A549 (cell line): ENCODE data around the gene TDP1. TPM values are rescaled to one million over a fixed set of nuclear protein-coding genes. Genes with fewer than 3 reads are reported as not detected.

Source experiments
- ATAC-seq, 2 experiments: fragments of 200-7000 bp in 1 of 2; fragments of >200 bp in 1 of 2; cut with Nextera tagmentation in 1 of 2; cut with Tn5 transposase in 1 of 2; 3 replicates each; pipeline versions ENCODE4 v1.8.0 to v1.9.1; 2018 to 2020; ENCODE audit warnings: mild to moderate bottlenecking in 1 of 2, moderate library complexity in 1 of 2
- CTCF ChIA-PET: fragments of 300-600 bp; sonication (Branson Sonifier 250); formaldehyde crosslinking; extraction: SDS; loops from one replicate; lab custom pipeline; 2021; ENCODE audit warnings: antibody characterized with exemption, inconsistent platforms; lab: Yijun Ruan, JAX
- POLR2A ChIA-PET: fragments of 350-600 bp; formaldehyde crosslinking; extraction: SDS; loops from one replicate; lab custom pipeline; 2021; ENCODE audit warnings: antibody characterized with exemption, inconsistent platforms; lab: Yijun Ruan, JAX
- DNase-seq, 2 experiments: peaks; one replicate each; pipeline versions ENCODE4 v3.0.0 to v3.0.0-alpha.2; 2011 to 2016; ENCODE audit warnings: low read depth in 1 of 2, low spot score in 1 of 2
- FAIRE-seq: peaks from 2 replicates; lab custom pipeline; 2011; peaks lifted over from hg19 to GRCh38; lab: Jason Lieb, UNC
- H3K27ac ChIP-seq, 2 experiments: fragments of >200 bp; sonication (Bioruptor Twin); formaldehyde crosslinking; 3 replicates each; pipeline ENCODE4 v1.5.1; 2016 to 2017
- H3K4me1 ChIP-seq: fragments of >200 bp; sonication (Bioruptor Twin); formaldehyde crosslinking; 3 replicates; pipeline ENCODE4 v1.6.1; 2016
- H3K4me2 ChIP-seq: fragments of >200 bp; sonication (Bioruptor Twin); formaldehyde crosslinking; 3 replicates; pipeline ENCODE4 v1.6.1; 2016
- H3K4me3 ChIP-seq: fragments of >200 bp; sonication (Bioruptor Twin); formaldehyde crosslinking; 3 replicates; pipeline ENCODE4 v1.5.1; 2016
- H3K9me3 ChIP-seq: fragments of >200 bp; sonication (Bioruptor Twin); formaldehyde crosslinking; 3 replicates; pipeline ENCODE4 v1.6.1; 2016
- EHF ChIP-seq: fragments of 250-450 bp; sonication (Bioruptor Pico); IDR thresholded peaks from 2 replicates; pipeline ENCODE4 v1.5.0; 2020; ENCODE audit warnings: mild to moderate bottlenecking
- FOSL2 ChIP-seq, 2 experiments: fragments of 450-650 bp in 1 of 2; fragments of >200 bp in 1 of 2; sonication (Bioruptor Twin) in 1 of 2; formaldehyde crosslinking; IDR thresholded peaks; 2 replicates each; pipeline versions ENCODE4 v1.5.0 to v1.6.1; 2016 to 2020; ENCODE audit warnings: mild to moderate bottlenecking in 1 of 2, moderate library complexity in 1 of 2
- HDAC2 ChIP-seq: fragments of 200-600 bp; sonication (generic); IDR thresholded peaks from 2 replicates; pipeline ENCODE4 v1.6.1; 2016
- HEYL ChIP-seq: fragments of 250-450 bp; sonication (Bioruptor Pico); IDR thresholded peaks from 2 replicates; pipeline ENCODE4 v1.8.0; 2021; ENCODE audit warnings: mild to moderate bottlenecking, moderate library complexity
- KDM1A ChIP-seq: fragments of 200-600 bp; sonication (generic); IDR thresholded peaks from 2 replicates; pipeline ENCODE4 v1.6.1; 2016; ENCODE audit warnings: low read depth, mild to moderate bottlenecking
- MAFK ChIP-seq: fragments of 450-650 bp; IDR thresholded peaks from 2 replicates; pipeline ENCODE4 v1.6.1; 2014; ENCODE audit not compliant: partially characterized antibody
- MAZ ChIP-seq: fragments of 150-350 bp; IDR thresholded peaks from 2 replicates; pipeline ENCODE4 v1.6.1; 2014; ENCODE audit warnings: antibody characterized with exemption, low read depth, low read length, borderline replicate concordance
- PHF8 ChIP-seq: fragments of 200-600 bp; sonication (generic); IDR thresholded peaks from 2 replicates; pipeline ENCODE4 v1.6.1; 2016; ENCODE audit warnings: low read depth, mild to moderate bottlenecking, antibody characterized with exemption, moderate library complexity, borderline replicate concordance
- POLR2A ChIP-seq: IDR thresholded peaks from 2 replicates; pipeline ENCODE4 v1.6.1; 2012; ENCODE audit warnings: mild to moderate bottlenecking, low read length
- RFX5 ChIP-seq: fragments of 450-650 bp; IDR thresholded peaks from 2 replicates; pipeline ENCODE4 v1.7.1; 2014; ENCODE audit warnings: antibody characterized with exemption, mild to moderate bottlenecking, moderate library complexity
- SREBF2 ChIP-seq: fragments of 450-650 bp; IDR thresholded peaks from 2 replicates; pipeline ENCODE4 v1.6.1; 2014; ENCODE audit warnings: mild to moderate bottlenecking, moderate library complexity
- whole genome bisulfite sequencing: methylation state at CpG from one replicate; pipeline ENCODE4 v1.1.6; 2017; ENCODE audit errors: missing lambda C conversion rate; 5-methylcytosine and 5-hydroxymethylcytosine counted together
- polyA plus RNA-seq, 4 experiments: library from polyadenylated mRNA; depleted of rRNA in 3 of 4; stranded (reverse); fragments of >200 nt; fragmentation: RNase III in 1 of 4; extraction: RNeasy Plus Mini Kit Qiagen cat#74134 plus additional on column Dnase treatment in 1 of 4; gene quantifications; 2 replicates in 3 of 4; 3 replicates in 1 of 4; pipeline ENCODE4 v1.2.3, GENCODE V29; 2011 to 2017
- TF ChIP-seq, protein P1 (sequence below): fragments of 150-350 bp; IDR thresholded peaks from 2 replicates; pipeline ENCODE4 v1.6.1; 2014; ENCODE audit warnings: low read depth, mild to moderate bottlenecking, low read length
- TF ChIP-seq, protein P2 (sequence below): fragments of 250-450 bp; sonication (Bioruptor Pico); IDR thresholded peaks from 2 replicates; pipeline ENCODE4 v1.5.0; 2021; ENCODE audit warnings: mild to moderate bottlenecking, moderate library complexity, borderline replicate concordance
- TF ChIP-seq, protein P3 (sequence below): fragments of 200-600 bp; sonication (generic); IDR thresholded peaks from 2 replicates; pipeline ENCODE4 v1.6.1; 2016; ENCODE audit warnings: antibody characterized with exemption, mild to moderate bottlenecking, moderate library complexity

Gene TDP1
- polyA plus RNA-seq, 2 of the 4 experiments (the other 2 are of a cell fraction) = 15.2 to 21.6 TPM

DNA sequence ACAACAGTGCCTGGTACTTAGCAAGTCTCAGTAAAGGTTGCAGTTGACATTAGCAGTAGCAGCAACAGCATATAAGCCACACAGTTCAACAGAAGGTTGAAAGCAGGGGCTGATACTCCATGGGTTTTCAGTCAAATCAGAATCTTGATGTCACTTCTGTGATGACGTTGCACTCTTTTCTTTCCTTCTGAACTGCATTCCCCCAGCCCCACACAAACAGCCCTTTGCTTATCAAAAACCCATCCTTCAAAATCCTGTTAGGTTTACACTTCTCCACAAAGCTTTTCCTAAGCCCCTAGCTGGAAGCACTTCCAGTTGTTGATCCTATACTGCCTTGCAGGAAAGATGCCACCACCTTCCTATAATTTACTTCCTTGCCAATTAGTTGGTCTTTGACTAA is 72.1 kb downstream of the TDP1 start (continued):
- TF ChIP-seq RFX5 (no peak), MAZ (no peak)

DNA sequence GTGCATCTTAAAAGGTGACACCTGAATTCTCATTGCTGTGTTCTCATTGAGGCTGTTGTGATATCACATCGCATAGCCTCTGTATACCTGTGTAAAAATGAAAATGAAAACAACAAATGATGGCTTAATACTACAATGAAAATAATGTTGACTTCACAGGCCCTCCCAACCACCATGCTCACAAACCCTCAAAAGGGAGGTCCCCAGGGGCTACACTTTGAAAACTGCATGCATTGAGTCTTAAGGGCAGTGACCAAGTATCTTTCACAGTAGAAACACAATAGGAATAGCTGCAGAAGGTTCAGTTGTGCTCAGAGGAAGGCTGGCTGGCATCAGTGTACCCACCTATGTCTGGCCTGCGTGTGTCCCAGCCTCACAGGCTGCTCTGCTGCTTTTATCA is 78.4 kb downstream of the TDP1 start:
- H3K4me2 ChIP-seq = no peak overlapping the region
- TF ChIP-seq MAFK (no peak), HDAC2 (no peak), PHF8 (no peak), POLR2A (no peak), KDM1A (no peak), FOSL2 (IDR thresholded peaks at IDR 0.05) (no peak), FOSL2 (CRISPR knock-in tag; IDR thresholded peaks at IDR 0.05) (no peak)
- TF ChIP-seq, protein P1, sequence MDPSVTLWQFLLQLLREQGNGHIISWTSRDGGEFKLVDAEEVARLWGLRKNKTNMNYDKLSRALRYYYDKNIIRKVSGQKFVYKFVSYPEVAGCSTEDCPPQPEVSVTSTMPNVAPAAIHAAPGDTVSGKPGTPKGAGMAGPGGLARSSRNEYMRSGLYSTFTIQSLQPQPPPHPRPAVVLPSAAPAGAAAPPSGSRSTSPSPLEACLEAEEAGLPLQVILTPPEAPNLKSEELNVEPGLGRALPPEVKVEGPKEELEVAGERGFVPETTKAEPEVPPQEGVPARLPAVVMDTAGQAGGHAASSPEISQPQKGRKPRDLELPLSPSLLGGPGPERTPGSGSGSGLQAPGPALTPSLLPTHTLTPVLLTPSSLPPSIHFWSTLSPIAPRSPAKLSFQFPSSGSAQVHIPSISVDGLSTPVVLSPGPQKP = no peak
- TF ChIP-seq, protein P2, sequence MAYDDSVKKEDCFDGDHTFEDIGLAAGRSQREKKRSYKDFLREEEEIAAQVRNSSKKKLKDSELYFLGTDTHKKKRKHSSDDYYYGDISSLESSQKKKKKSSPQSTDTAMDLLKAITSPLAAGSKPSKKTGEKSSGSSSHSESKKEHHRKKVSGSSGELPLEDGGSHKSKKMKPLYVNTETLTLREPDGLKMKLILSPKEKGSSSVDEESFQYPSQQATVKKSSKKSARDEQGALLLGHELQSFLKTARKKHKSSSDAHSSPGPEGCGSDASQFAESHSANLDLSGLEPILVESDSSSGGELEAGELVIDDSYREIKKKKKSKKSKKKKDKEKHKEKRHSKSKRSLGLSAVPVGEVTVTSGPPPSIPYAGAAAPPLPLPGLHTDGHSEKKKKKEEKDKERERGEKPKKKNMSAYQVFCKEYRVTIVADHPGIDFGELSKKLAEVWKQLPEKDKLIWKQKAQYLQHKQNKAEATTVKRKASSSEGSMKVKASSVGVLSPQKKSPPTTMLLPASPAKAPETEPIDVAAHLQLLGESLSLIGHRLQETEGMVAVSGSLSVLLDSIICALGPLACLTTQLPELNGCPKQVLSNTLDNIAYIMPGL (CRISPR knock-in tag) = no peak
- TF ChIP-seq, protein P3, sequence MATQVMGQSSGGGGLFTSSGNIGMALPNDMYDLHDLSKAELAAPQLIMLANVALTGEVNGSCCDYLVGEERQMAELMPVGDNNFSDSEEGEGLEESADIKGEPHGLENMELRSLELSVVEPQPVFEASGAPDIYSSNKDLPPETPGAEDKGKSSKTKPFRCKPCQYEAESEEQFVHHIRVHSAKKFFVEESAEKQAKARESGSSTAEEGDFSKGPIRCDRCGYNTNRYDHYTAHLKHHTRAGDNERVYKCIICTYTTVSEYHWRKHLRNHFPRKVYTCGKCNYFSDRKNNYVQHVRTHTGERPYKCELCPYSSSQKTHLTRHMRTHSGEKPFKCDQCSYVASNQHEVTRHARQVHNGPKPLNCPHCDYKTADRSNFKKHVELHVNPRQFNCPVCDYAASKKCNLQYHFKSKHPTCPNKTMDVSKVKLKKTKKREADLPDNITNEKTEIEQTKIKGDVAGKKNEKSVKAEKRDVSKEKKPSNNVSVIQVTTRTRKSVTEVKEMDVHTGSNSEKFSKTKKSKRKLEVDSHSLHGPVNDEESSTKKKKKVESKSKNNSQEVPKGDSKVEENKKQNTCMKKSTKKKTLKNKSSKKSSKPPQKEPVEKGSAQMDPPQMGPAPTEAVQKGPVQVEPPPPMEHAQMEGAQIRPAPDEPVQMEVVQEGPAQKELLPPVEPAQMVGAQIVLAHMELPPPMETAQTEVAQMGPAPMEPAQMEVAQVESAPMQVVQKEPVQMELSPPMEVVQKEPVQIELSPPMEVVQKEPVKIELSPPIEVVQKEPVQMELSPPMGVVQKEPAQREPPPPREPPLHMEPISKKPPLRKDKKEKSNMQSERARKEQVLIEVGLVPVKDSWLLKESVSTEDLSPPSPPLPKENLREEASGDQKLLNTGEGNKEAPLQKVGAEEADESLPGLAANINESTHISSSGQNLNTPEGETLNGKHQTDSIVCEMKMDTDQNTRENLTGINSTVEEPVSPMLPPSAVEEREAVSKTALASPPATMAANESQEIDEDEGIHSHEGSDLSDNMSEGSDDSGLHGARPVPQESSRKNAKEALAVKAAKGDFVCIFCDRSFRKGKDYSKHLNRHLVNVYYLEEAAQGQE = no peak
- FAIRE-seq (no peak), DNase-seq (no peak), ATAC-seq (no peak)
- H3K4me3 ChIP-seq = no peak overlapping the region
- 74% methylated on average over 2 of the region's 2 CpGs for WGBS
- H3K9me3 ChIP-seq = no peaks in the 10 kb centered on the region
- POLR2A ChIA-PET = no interaction called here
- no peak overlapping the region for H3K27ac ChIP-seq
- CTCF ChIA-PET = interaction anchor here (0.7 kb wide), 1 partner anchor 190 kb away, joined by 3 read pairs; no protein-coding TSS in a partner anchor
- H3K4me1 ChIP-seq = no peaks in the 10 kb centered on the region

DNA sequence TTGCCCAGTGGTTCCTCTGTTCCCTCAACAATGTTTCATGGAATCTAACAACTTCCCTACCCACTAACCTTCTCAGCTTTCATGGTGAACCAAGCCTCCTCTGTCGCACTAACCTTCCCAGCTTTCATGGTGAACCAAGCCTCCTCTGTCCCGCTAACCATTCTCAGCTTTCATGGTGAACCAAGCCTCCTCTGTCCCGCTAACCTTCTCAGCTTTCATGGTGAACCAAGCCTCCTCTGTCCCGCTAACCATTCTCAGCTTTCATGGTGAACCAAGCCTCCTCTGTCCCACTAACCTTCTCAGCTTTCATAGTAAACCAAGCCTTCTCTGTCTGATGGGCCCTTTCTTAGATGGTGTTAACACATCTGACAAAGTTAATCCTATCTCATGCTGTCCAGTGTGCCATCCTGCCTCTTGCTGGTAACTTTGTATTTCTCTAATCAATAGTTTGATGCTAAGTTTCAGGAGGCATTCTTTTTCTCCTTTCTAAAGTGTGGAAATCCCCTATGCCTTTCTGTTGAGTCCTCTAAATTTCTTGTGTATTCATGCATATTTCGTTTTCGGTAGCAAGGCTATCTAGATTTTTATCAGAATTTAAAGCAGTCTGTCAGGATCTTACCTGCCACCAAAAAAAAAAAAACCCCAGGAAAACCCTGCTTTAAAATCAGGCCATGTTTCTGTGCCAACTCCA is 79.3 kb downstream of the TDP1 start:
- DNase-seq (no peak), FAIRE-seq (no peak), ATAC-seq (no peak)
- WGBS = 80% methylated on average over 6 of the region's 6 CpGs
- Histone ChIP-seq H3K4me1 (no peaks in the 10 kb centered on the region), H3K4me3 (no peak overlapping the region), H3K4me2 (no peak overlapping the region), H3K9me3 (no peaks in the 10 kb centered on the region), H3K27ac (no peak overlapping the region)
- ChIA-PET POLR2A (no interaction called here), CTCF (interaction anchor here (0.6 to 0.7 kb wide), 2 partner anchors 28 to 189 kb away, joined by 3 read pairs; no protein-coding TSS in a partner anchor)
- TF ChIP-seq HEYL = no peak
- TF ChIP-seq SREBF2 = no peak
- no peak for TF ChIP-seq PHF8
- TF ChIP-seq EHF (CRISPR knock-in tag) = no peak
